Body of pancreas (tissue), 4 donors: ENCODE results near the gene NHERF1. TPM values are rescaled to one million over a fixed set of nuclear protein-coding genes. Genes with fewer than 3 reads are reported as not detected.

Experiments
- ATAC-seq: fragments of 150-250 bp; one replicate; pipeline ENCODE4 v1.9.1; 2016
- DNase-seq, 4 donors: peaks; one replicate each; pipeline ENCODE4 v3.0.0-alpha.2; 2019
- H3K27ac ChIP-seq, 4 donors: fragments of 200-600 bp; sonication (generic); 1 replicate in 3 of 4; 2 replicates in 1 of 4; pipeline versions ENCODE4 v1.5.1 to v1.6.1; 2016 to 2019; ENCODE audit warnings: mild to moderate bottlenecking in 1 of 4, mixed read lengths in 1 of 4, moderate library complexity in 1 of 4
- H3K27me3 ChIP-seq, 2 donors: fragments of 200-600 bp; sonication (generic); one replicate each; pipeline ENCODE4 v1.6.0; 2016; ENCODE audit warnings: mild to moderate bottlenecking in 1 of 2
- H3K36me3 ChIP-seq, 2 donors: fragments of 200-600 bp; sonication (generic); replicated peaks in 1 of 2; 2 replicates each; pipeline ENCODE4 v1.5.1; 2016; ENCODE audit warnings: low read depth in 2 of 2; ENCODE audit not compliant: insufficient read depth in 1 of 2
- H3K4me1 ChIP-seq: fragments of 200-600 bp; sonication (generic); one replicate; pipeline ENCODE4 v1.6.0; 2016
- H3K4me3 ChIP-seq, 2 donors: fragments of 200-600 bp; sonication (generic); 1 replicate in 1 of 2; 2 replicates in 1 of 2; pipeline ENCODE4 v1.5.1; 2016 to 2019
- H3K9me3 ChIP-seq, 3 donors: fragments of 200-600 bp; sonication (generic); 1 replicate in 2 of 3; 2 replicates in 1 of 3; pipeline ENCODE4 v1.5.1; 2016
- POLR2A ChIP-seq, 3 donors: fragments of 450-650 bp; IDR thresholded peaks; one replicate each; pipeline ENCODE4 v1.6.1; 2016; ENCODE audit warnings: antibody characterized with exemption in 3 of 3, mild to moderate bottlenecking in 2 of 3
- WGBS, 2 donors: methylation state at CpG; one replicate each; pipeline ENCODE4 v1.1.5; 2017; 5-methylcytosine and 5-hydroxymethylcytosine counted together
- intact Hi-C: fragments of 100-400 bp; cut with DNase I; formaldehyde crosslinking; loops from one replicate; pipeline ENCODE4 v1.15.1; 2023
- total RNA-seq, 2 donors: library from RNA; depleted of rRNA; stranded (reverse); fragments of >200 nt; gene quantifications; one replicate each; pipeline ENCODE4 v1.1.0, GENCODE V29; 2016
- TF ChIP-seq, protein P1 (sequence below), 7 experiments: fragments of 450-650 bp in 4 of 7; fragments of 200-600 bp in 3 of 7; sonication (generic) in 3 of 7; IDR thresholded peaks; one replicate each; pipeline ENCODE4 v1.5.1; 2016 to 2019; ENCODE audit warnings: antibody characterized with exemption in 7 of 7

Gene NHERF1
- total RNA-seq, 2 donors from 2014 or later = 56.6 to 64.9 TPM

DNA sequence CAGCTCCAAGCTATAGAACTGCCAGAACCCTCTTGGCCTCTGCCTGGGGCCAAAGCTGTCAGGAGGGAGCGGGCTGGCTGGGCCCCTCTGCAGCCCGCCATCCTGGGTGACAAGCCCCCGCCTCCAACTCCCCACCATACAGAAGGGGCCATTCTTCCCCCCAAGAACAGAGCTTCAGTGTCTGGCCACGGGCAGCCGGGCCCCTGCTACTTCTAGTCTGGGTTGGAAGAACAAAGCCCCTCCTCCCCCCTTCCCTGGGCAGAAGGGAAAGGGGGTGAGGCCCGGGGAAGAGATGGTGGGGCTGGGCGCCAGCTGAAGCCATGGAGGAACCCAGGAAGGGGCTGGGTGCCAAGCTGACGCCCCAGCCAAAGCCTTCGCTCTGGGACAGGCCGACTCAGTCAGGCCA is 18.7 kb downstream of the NHERF1 start:
- DNase-seq = peak in 2 of 4 donors; percentile 46 to 60
- H3K4me3 ChIP-seq = no peak overlapping the region
- TF ChIP-seq POLR2A (IDR thresholded peaks at IDR 0.05) = no peak
- 53 to 69% methylated on average over 3 to 10 of the region's 10 CpGs for WGBS, 2 donors
- H3K4me1 ChIP-seq = peaks cover 73% of the 10 kb centered on the region
- H3K36me3 ChIP-seq = peaks cover 0 to 1% of the 10 kb centered on the region in 2 donors
- intact Hi-C loops = no loop called here
- peak overlapping the region; percentile 82 to 89 (median 88) for H3K27ac ChIP-seq
- ATAC-seq = no peak
- H3K27me3 ChIP-seq = no peaks in the 10 kb centered on the region
- no peaks in the 10 kb centered on the region for H3K9me3 ChIP-seq

DNA sequence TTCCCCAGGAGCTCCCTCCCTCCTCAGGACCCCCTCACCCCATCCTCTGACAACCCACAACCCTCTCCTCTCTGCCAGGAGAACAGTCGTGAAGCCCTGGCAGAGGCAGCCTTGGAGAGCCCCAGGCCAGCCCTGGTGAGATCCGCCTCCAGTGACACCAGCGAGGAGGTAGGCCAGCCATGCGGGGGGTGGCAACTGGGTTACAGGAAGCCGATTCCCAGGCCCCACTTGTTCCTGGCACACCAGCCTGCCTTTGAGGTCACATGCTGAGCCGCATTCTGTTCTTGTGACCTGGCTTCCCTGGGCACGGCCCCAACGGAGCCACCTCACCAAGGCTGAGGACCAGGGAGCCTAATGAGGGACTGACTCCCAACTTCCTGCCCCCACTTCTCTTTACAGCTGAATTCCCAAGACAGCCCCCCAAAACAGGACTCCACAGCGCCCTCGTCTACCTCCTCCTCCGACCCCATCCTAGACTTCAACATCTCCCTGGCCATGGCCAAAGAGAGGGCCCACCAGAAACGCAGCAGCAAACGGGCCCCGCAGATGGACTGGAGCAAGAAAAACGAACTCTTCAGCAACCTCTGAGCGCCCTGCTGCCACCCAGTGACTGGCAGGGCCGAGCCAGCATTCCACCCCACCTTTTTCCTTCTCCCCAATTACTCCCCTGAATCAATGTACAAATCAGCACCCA is 19.8 kb downstream of the NHERF1 start:
- 14 to 33% methylated on average over 13 to 17 of the region's 17 CpGs for WGBS, 2 donors
- intact Hi-C loops = no loop called here
- peaks cover 0 to 6% of the 10 kb centered on the region in 2 donors for H3K36me3 ChIP-seq

DNA sequence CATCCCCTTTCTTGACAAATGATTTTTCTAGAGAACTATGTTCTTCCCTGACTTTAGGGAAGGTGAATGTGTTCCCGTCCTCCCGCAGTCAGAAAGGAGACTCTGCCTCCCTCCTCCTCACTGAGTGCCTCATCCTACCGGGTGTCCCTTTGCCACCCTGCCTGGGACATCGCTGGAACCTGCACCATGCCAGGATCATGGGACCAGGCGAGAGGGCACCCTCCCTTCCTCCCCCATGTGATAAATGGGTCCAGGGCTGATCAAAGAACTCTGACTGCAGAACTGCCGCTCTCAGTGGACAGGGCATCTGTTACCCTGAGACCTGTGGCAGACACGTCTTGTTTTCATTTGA is 20.3 kb downstream of the NHERF1 start:
- Histone ChIP-seq H3K9me3 (no peaks in the 10 kb centered on the region), H3K36me3 (peaks cover 0 to 6% of the 10 kb centered on the region in 2 donors), H3K4me1 (peaks cover 57% of the 10 kb centered on the region), H3K27me3 (no peaks in the 10 kb centered on the region), H3K4me3 (no peak overlapping the region), H3K27ac (peak overlapping the region; percentile 82 to 89 (median 88))
- intact Hi-C loops = no loop called here
- TF ChIP-seq, protein P1, sequence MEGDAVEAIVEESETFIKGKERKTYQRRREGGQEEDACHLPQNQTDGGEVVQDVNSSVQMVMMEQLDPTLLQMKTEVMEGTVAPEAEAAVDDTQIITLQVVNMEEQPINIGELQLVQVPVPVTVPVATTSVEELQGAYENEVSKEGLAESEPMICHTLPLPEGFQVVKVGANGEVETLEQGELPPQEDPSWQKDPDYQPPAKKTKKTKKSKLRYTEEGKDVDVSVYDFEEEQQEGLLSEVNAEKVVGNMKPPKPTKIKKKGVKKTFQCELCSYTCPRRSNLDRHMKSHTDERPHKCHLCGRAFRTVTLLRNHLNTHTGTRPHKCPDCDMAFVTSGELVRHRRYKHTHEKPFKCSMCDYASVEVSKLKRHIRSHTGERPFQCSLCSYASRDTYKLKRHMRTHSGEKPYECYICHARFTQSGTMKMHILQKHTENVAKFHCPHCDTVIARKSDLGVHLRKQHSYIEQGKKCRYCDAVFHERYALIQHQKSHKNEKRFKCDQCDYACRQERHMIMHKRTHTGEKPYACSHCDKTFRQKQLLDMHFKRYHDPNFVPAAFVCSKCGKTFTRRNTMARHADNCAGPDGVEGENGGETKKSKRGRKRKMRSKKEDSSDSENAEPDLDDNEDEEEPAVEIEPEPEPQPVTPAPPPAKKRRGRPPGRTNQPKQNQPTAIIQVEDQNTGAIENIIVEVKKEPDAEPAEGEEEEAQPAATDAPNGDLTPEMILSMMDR (IDR thresholded peaks at IDR 0.05) = no peak
- TF ChIP-seq POLR2A (IDR thresholded peaks at IDR 0.05) = no peak
- ATAC-seq (no peak), DNase-seq (no peak)
- 49 to 60% methylated on average over 5 to 7 of the region's 7 CpGs for WGBS, 2 donors

More for the DNA sequence above, 19.8 kb downstream of the NHERF1 start:
- ATAC-seq = peak; percentile 83
- DNase-seq = peak; percentile 92 to 97 (median 96)
- H3K4me1 ChIP-seq = peaks cover 63% of the 10 kb centered on the region
- H3K27me3 ChIP-seq = no peaks in the 10 kb centered on the region
- no peak overlapping the region for H3K4me3 ChIP-seq
- H3K27ac ChIP-seq = peak overlapping the region; percentile 82 to 89 (median 88)
- H3K9me3 ChIP-seq = no peaks in the 10 kb centered on the region
- TF ChIP-seq POLR2A (IDR thresholded peaks at IDR 0.05) = peak in 2 of 3 donors; percentile 36 to 46
- TF ChIP-seq, protein P1 (IDR thresholded peaks at IDR 0.05) = peak in 1 of 7 experiments; percentile 9

DNA sequence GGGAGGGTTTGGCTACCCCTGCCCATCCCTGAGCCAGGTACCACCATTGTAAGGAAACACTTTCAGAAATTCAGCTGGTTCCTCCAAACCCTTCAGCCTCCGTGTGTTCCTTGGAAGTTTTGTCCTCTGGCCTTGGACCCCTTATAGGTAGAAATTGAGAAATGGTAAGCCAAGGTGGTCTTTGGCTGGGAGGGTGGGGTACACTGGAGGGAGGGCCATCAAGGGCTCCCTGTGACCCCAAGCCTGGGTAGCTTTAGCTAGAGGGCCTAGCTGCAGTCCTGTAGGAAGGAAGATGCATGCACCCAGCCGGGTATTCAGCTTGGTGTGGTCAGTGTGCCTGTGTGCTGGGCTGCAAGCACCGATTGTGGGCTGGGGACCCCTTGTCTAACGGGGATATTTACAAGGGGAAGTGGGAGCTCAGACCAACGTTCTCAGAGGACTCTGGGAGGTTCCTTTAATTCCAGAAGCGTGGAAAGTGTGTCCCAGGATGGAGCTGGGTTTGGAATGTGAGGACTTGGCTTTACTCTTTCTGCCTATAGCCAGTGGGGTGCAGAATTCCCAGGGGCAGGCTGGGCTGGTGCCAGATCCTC is 20.9 kb downstream of the NHERF1 start:
- Histone ChIP-seq H3K4me1 (peaks cover 51% of the 10 kb centered on the region), H3K36me3 (peaks cover 0 to 6% of the 10 kb centered on the region in 2 donors), H3K9me3 (no peaks in the 10 kb centered on the region), H3K27ac (peak overlapping the region; percentile 82 to 89 (median 88)), H3K27me3 (no peaks in the 10 kb centered on the region), H3K4me3 (no peak overlapping the region)
- intact Hi-C loops = no loop called here
- WGBS, 2 donors = 34 to 35% methylated on average over 5 to 6 of the region's 6 CpGs
- TF ChIP-seq, protein P1 (IDR thresholded peaks at IDR 0.05) = no peak
- TF ChIP-seq POLR2A (IDR thresholded peaks at IDR 0.05) = no peak
- DNase-seq (no peak), ATAC-seq (no peak)

DNA sequence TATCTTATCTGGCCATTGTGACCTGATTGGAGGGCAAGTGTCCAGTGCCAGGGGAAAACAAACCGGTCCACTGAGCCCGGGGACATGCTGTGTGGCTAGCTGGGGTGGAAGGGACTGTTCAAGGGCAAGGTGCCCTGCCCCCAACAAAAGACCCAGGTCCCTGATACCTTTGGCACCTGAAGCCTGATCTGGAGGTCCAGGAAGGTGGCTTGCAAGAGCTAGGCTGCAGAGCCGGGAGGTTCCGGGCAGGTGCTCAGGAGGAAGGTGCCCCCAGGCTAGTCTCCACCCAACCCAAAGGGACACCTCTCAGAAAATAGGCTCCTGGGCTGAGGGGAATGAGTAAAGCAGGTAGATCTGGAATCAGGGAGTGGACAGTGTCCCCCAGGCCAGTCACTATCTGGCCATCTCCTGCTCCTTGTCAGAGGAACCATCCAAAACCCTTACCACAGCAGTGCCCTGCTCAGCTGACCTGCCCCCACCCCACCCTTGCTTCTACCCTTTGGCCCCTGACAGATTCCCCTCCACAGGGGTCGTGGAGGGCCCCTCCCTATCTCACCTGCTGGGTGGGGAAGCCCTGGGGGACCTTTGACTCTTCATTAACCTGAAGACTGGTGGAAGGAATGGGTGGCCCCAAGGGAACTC is 21.5 kb downstream of the NHERF1 start:
- Histone ChIP-seq H3K9me3 (no peaks in the 10 kb centered on the region), H3K36me3 (peaks cover 0 to 6% of the 10 kb centered on the region in 2 donors), H3K4me3 (no peak overlapping the region), H3K27me3 (no peaks in the 10 kb centered on the region), H3K27ac (peak overlapping the region; percentile 82 to 89 (median 88)), H3K4me1 (peaks cover 55% of the 10 kb centered on the region)
- ATAC-seq = no peak
- intact Hi-C loops = no loop called here
- WGBS, 2 donors = 4 to 16% methylated on average over 3 to 5 of the region's 5 CpGs
- peak in 2 of 3 donors; percentile 1 to 7 for TF ChIP-seq POLR2A (IDR thresholded peaks at IDR 0.05)
- TF ChIP-seq, protein P1 (IDR thresholded peaks at IDR 0.05) = no peak
- peak in 3 of 4 donors; percentile 48 to 64 (median 53) for DNase-seq
